Limb (tissue), 2 donors: ENCODE results near the gene TMEM212.
A peak's percentile ranks its signal among the peaks of the same experiment; 100 is the strongest.
"Not testable (repeated sequence)": the region's sequence is repeated elsewhere in the genome, so short reads cannot be mapped to it uniquely, and the experiment has no call there.

Experiments used
- DNase-seq, 2 donors: peaks; one replicate each; pipeline ENCODE4 v3.0.0-alpha.2; 2016; ENCODE audit errors: extremely low spot score in 2 of 2

TMEM212 gene

GRCh38 chr3:171812811-171813210 is 30.3 kb upstream of the TMEM212 start:
- DNase-seq, result no peak

- DNase-seq, result no peak
Measured at GRCh38 chr3:171813278-171813896, 29.8 kb upstream of the TMEM212 start.

GRCh38 chr3:171813897-171814460 is 29.2 kb upstream of the TMEM212 start:
- DNase-seq, result no peak

GRCh38 chr3:171814662-171815061 is 28.5 kb upstream of the TMEM212 start:
- DNase-seq, result not testable (repeated sequence)

- no peak for DNase-seq
Measured at GRCh38 chr3:171815973-171816595, 27.1 kb upstream of the TMEM212 start.

- DNase-seq, result no peak
Measured at GRCh38 chr3:171817074-171817800, 25.9 kb upstream of the TMEM212 start.

- no peak for DNase-seq
Measured at GRCh38 chr3:171821044-171821443, 22.1 kb upstream of the TMEM212 start.

GRCh38 chr3:171821778-171822358 is 21.3 kb upstream of the TMEM212 start:
- no peak for DNase-seq

GRCh38 chr3:171822431-171823106 is 20.6 kb upstream of the TMEM212 start:
- DNase-seq, result no peak

- no peak for DNase-seq
Measured at GRCh38 chr3:171824116-171824515, 19.0 kb upstream of the TMEM212 start.

GRCh38 chr3:171824824-171825221 is 18.3 kb upstream of the TMEM212 start:
- no peak for DNase-seq

GRCh38 chr3:171825222-171825828 is 17.8 kb upstream of the TMEM212 start:
- DNase-seq, result no peak

- no peak for DNase-seq
Measured at GRCh38 chr3:171827385-171827784, 15.8 kb upstream of the TMEM212 start.

- no peak for DNase-seq
Measured at GRCh38 chr3:171827836-171828458, 15.2 kb upstream of the TMEM212 start.

- no peak for DNase-seq
Measured at GRCh38 chr3:171828902-171829770, 14.0 kb upstream of the TMEM212 start.

GRCh38 chr3:171829841-171830517 is 13.2 kb upstream of the TMEM212 start:
- DNase-seq, result peak; percentile 68 to 75

GRCh38 chr3:171830518-171830875 is 12.7 kb upstream of the TMEM212 start:
- DNase-seq, result no peak

- no peak for DNase-seq
Measured at GRCh38 chr3:171831936-171832335, 11.2 kb upstream of the TMEM212 start.

- no peak for DNase-seq
Measured at GRCh38 chr3:171832989-171833388, 10.2 kb upstream of the TMEM212 start.
